Fibroblast of skin of abdomen (primary cell): ENCODE results near the gene SSBP4.

Experiments
- DNase-seq: peaks from one replicate; pipeline ENCODE4 v3.0.0-alpha.2; 2013

SSBP4 gene

GRCh38 chr19:18421371-18421959 is 2.3 kb downstream of the SSBP4 start:
- DNase-seq: no peak

GRCh38 chr19:18422530-18423191 is 3.5 kb downstream of the SSBP4 start:
- no peak for DNase-seq

DNA sequence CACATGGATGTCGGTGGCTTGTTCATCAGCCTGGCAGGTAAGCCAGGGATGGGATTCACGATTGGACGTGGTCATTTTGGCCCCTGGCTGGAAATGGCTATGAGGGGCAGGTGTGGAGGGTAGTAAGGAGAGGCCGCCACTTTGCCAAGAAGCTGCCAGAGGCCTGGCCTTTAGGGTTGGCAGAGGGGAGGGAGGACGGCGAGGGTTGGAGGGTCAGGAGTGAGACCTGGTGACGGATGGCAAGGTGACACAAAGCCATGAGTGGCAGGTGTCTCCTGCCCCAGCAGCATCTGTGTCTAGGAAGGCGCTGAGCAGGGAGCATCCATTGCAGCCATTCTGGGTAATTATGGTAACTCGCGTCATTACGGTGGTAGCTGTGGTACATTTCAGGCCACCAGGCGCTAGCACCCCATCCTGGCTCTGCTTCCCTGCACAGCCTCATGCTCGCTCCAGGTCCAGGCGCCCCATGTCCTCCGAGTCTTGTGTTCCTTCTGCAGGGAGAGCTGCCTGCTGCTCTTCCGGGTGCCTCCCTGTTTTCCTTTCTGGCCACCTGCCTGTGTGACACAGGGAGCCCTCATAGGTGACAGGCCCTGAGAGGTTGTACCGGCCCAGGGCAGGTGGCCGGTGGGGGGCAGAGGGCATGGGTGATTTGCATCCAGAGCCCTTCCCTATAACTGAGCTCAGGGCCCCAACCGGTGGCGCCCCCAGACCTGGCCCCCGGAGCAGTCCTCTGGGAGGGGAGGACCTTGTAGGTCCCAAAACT is 4.2 kb downstream of the SSBP4 start:
- DNase-seq: no peak

DNA sequence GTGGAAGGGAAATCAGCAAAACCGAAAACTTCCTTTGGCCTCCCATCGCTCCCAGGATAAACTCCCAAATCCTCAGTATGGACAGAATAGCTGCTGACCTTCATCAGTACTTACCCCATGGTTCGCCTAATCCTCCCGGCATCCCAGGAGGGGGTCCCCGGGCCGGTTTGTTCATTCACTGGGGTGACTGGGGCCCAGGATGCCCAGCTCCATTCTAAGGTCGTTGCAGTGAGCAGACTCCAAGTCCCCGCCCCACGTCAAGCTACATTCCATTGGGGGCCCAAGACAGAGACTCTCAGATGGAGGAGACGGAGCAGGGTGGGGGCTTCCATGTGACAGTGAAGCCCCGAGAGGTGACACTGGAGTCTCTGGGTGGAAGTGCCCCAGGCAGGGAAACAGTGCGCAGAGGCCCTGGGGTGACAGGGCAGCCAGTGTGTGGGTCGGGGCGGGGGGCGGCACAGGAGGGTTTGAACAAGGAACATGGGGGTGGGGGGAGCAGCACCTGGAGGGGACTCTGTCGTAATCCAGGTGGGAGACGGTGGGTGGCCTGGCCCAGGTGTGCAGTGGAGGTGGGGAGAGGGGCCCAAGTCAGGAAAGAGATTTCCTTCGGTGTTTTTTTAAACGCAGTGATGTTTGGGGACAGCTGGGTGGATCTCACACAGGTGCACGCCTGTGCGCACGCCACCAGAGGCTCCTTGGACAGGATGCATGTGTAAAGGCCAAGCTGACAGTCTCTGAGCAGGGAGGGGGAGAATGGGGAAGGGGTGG is 5.1 kb downstream of the SSBP4 start:
- DNase-seq: no peak

- no peak for DNase-seq
Measured at GRCh38 chr19:18424890-18425514, 5.8 kb downstream of the SSBP4 start.

DNA sequence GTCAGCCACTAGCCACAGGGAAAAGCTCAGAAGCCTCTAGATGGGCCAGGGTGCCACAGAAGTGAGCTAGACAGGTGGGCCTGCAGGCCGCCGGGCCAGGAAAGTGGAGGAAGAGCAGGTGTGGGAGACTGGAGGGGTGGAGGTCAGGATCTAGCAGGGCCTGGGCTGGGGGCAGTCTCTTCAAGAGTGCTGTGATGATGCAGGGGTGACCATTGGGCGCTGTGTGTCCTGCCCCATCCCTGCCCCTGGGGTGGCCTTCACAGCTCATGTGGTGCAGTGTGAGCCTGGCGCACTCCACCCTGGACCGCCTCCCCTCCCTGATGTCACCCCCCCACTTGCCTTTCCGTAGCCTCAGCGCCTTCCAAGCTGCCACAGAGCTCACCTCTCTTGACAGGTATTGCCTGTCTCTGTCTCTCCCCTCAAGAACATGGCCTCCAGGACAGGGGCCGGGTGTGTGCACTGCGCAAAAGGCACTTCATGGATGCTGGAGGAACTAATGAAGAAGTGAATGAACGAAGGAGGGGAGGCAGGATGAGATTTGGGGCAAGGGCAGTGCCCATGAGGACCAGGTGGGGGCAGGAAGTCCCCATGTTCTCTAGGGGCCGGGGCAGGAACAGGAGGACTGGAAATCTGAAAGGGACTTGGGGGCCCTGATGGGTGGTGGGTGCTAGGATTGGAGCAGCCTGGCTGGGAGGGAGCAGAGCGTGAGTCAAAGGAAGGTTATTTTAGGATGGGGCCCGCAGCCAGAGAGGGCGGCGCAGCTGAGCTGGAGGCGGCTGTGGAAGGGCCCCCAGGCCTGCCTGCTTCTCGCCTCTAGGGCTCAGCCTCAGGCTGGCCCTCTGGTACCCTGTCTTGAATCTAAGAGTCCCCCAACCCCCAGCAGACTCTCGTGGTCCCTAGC is 6.6 kb downstream of the SSBP4 start:
- DNase-seq: peak; percentile 71

- DNase-seq: no peak
Measured at GRCh38 chr19:18426416-18426767, 7.2 kb downstream of the SSBP4 start.

DNA sequence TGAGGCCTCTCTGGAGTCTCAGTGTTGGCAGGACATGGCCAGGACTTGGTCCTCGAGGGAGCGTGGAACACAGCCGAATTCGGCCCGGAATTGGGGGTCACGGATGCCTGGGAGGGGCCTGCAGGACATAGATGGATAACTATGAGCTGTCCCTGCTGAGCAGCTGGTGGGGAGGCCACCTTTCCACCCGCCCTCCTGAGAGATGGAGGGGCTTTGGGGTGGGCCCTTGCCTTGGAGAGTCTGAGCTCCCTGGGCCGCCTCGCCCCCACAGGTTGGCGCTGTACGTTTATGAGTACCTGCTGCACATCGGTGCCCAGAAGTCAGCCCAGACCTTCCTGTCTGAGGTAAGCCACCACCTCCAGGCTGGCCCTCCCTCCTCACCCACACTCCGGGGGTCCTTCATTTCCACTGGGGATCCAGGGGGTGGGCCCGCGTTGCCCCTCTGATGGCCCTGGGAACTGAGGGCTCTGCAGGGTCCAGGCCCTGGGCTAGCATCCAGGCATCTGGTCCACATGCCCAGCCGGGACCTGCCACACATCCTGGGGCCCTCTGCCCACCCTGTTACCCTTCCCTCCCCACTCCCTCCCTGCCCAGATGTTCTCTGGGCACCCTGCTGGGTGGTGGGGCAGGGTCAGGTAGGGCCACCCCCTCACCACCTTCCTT is 8.0 kb downstream of the SSBP4 start:
- no peak for DNase-seq

DNA sequence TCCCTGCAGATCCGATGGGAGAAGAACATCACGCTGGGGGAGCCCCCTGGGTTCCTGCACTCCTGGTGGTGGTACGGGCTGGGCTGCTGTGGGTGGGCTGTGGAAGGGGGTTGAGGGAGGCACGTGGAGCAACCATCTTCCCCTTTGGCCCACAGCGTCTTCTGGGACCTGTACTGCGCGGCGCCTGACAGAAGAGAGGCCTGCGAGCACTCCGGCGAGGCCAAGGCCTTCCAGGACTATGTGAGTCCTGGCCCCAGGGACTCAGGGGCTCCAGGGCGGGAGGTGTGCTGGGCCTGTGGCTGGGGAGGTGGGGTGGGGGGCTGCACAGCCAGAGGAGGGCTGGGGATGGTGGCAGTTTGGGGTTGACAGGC is 8.5 kb downstream of the SSBP4 start:
- no peak for DNase-seq

DNA sequence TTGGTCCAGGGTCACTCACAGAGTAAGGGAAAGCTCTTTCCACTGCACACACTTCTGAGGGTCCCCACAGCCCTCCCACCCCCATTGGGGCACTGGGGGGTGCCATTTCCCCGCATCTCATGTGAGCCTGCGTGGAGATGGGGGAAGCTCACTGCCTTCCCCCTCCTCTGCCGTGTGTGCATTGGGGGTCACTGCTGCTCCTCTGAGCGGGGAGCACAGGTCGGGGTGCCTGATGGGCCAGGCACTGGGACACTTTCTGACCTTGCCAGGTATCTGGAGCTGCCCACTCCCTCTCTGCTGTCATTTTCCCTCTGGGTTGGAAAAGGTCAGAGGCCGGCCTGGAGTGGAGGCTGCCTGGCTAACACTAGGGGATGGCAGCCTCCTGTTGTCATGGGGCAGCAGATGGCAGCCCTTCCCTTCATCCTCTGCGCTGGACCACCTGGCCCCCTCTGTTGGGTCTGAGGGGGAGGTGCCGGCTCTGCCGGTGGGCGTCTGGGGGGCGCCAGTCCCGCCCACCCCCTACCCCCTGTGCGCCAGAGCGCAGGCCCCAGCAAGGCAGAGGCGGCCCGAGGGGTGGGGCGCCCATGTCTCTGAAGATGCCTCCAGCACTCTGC is 9.1 kb downstream of the SSBP4 start:
- DNase-seq: no peak

GRCh38 chr19:18428787-18429674 is 9.8 kb downstream of the SSBP4 start:
- DNase-seq: peak; percentile 83

GRCh38 chr19:18429717-18430416 is 10.7 kb downstream of the SSBP4 start:
- DNase-seq: no peak

DNA sequence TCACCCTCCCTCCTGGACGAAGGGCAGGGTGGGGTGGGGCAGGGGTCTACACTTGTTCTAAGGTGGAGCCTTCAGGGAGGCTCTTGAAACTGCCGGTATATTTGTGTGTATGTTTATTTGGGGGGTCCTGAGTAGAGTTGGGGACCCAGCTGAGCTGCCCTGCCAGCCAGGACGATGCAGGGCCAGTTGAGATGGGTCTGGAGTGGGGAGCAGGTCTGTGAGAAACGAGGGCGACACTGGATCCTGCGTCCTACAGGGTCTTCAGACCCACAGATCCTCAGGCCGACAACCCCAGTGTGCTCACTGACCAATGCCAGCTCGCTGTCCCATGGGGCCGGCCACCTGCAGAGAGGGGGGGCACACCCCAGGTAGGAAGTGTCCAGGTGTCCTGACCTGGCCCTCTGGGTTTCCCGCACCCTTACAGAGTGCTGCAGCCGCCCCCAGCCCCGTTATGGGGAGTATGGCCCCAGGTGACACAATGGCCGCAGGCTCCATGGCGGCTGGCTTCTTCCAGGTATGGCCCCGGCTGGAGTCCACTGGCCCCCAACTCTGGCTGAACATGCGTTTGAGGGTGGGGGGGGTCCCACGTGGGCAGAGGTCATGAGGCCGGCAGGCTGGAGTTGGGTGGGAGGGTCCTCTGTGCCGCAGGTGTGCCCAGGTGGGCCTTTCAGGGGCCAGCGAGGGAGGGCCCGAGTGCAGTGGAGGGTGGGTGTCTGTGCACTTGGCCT is 11.4 kb downstream of the SSBP4 start:
- no peak for DNase-seq

DNA sequence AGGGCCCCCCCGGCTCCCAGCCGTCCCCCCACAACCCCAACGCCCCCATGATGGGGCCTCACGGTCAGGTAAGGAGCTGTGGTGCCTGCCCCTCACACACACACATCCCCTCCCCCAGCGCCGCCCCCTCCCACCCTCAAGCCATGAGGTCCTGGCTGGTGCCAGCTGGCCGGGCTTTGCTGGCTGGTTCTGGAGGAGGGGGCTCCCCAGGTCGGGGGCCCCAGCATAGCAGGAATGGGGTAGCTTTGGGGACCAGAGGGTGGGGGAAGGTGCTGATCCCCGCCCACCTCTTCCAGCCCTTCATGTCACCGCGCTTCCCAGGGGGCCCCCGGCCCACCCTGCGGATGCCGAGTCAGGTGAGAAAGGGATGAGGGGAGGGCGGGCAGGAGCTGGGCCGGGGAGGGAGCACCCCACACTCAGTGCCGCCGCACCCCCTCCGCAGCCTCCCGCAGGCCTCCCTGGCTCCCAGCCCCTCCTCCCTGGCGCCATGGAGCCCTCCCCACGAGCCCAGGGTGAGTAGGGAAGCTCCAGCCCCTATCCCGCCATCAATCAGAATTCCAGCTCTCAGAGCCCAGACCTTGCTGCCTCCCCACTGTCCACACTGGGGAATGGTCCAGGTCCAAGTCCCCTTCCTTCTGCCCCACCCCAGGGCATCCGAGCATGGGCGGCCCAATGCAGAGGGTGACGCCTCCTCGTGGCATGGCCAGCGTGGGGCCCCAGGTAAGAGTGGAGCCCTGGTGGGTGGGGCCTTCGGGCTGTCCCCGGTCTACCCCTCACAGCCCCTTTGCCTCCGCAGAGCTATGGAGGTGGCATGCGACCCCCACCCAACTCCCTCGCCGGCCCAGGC is 12.4 kb downstream of the SSBP4 start:
- no peak for DNase-seq

DNA sequence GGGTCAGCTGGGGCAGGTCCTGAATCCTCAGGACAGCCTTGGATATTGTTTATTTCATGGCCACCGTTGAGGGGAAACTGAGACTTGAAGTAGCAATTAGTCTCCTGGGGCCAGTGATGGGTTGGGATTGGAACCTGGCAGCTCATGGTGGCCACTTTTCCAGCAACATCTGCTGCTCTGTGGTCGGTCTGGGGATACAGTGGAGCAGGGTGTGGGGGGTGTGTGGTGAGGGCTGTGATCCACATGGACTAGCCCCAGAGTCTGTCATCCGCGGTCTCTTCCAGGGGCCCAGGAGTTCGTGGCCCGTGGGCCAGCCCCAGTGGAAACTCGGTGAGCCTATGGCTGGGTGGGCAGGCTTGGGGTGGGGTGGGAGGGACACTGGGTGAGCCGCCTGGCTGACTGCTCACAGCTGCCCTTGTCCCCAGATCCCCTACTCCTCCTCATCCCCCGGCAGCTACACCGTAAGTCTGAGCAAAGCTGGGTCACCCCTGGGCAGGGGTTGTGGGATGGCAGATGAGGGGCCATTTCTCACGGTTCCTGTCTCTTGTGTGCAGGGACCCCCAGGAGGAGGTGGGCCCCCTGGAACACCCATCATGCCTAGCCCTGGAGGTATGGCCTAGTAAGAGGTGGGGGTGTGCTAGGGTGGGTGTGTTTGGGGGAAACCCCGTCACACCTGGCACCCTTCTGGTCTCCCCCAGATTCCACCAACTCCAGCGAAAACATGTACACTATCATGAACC is 13.2 kb downstream of the SSBP4 start:
- DNase-seq: peak; percentile 54

DNA sequence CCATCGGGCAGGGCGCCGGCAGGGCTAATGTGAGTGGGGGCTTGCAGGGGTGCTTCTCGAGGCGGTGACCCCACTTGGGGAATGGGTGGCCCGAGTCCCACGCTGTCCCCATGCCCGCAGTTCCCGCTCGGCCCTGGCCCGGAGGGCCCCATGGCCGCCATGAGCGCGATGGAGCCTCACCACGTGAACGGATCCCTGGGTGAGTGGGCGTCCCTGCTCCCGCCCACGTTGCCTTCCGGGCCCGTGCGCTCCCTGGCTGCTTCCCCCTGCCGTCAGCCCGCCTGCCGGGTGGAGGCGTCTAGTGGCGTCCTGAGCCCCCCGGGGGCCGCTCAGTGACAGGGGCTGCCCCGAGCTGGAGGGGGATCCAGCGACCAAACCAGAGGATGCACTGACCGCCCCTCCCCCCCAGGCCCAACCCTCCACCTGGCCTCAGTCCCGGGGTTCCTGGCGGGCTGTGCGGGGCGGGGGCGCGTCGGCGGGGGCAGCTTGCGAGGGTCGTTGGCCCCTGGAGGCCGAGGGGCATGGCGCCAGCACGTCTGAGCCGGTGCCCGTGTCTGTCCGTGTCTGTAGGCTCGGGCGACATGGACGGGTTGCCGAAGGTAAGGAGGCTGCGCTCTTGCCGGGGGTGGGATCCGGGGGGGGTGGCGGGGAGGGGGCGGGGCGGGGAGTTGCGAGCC is 14.0 kb downstream of the SSBP4 start:
- DNase-seq: no peak
